Urothelium cell line (cell line): ENCODE data around the gene VWC2L.

ENCODE experiments used
- DNase-seq: peaks from one replicate; pipeline ENCODE4 v3.0.0; 2011; ENCODE audit warnings: low spot score, mixed read lengths
- FAIRE-seq: peaks from 2 replicates; lab custom pipeline; 2011; peaks lifted over from hg19 to GRCh38; lab: Jason Lieb, UNC

Gene VWC2L

GRCh38 chr2:214578442-214578841, 167.6 kb downstream of the VWC2L start:
- FAIRE-seq (no peak), DNase-seq (no peak)

- no peak for DNase-seq
- no peak for FAIRE-seq
Observed at GRCh38 chr2:214579035-214579434, 168.2 kb downstream of the VWC2L start.

- DNase-seq (no peak), FAIRE-seq (no peak)
Observed at GRCh38 chr2:214587442-214587841, 176.6 kb downstream of the VWC2L start.

DNA sequence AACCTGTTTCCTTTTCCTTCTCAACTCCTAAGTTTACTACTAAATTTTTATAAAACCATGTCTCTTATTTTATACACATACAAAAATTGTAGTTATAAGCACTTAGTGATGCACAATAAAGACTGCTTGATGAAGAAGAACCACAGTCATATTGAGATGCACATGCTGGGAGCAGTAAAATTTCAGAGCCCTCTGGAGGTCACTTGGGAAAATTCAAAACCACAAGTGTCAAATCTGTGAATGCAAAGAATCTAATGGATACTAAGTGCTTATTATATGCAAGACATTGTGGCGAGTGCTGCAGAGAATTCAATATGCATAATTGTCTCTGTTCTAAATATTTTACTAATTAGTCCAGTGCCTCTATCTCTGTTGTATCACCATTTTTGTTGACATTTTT, 180.5 kb downstream of the VWC2L start:
- FAIRE-seq (no peak), DNase-seq (no peak)

- no peak for FAIRE-seq
- DNase-seq: no peak
Observed at GRCh38 chr2:214592011-214592410, 181.2 kb downstream of the VWC2L start.

DNA sequence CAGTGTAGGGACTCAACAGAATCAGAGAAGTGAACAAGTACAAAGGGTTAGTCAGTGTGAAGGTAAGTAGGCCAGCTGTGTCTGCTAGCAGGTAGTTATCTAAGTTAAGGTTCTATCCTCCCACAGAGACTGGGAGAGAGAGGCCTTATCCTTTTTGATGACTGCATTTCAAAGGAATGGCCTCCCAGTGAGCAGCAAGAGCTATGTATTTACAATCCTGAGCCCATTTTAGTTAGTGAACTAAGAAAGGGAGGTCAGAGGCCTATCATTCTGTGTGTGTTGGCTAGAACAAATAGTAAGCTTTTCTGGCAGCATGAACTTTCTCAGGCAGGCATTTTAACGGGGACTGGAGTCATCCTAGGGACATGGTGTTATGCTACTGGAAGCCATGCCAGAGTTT, 182.9 kb downstream of the VWC2L start:
- DNase-seq (no peak), FAIRE-seq (no peak)

- FAIRE-seq (no peak), DNase-seq (no peak)
Observed at GRCh38 chr2:214601852-214602633, 191.2 kb downstream of the VWC2L start.

DNA sequence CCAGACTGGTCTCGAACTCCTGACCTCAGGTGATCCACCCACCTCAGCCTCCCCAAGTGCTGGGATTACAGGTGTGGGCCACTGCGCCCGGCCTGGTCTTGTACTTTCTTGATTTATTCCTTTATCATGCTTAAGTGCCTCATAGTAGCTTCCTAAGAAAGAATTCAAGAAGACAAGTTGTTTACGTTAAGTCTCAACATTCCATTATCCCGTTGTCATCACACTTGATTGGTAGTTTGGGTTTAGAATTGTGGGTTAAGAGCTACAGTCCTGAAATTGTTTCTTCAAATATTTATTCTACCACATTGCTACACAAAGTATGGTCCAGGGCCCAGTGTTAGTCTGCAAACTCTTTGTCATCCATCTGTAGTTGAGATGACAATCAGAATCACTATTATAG, 194.0 kb downstream of the VWC2L start:
- DNase-seq (no peak), FAIRE-seq (no peak)

DNA sequence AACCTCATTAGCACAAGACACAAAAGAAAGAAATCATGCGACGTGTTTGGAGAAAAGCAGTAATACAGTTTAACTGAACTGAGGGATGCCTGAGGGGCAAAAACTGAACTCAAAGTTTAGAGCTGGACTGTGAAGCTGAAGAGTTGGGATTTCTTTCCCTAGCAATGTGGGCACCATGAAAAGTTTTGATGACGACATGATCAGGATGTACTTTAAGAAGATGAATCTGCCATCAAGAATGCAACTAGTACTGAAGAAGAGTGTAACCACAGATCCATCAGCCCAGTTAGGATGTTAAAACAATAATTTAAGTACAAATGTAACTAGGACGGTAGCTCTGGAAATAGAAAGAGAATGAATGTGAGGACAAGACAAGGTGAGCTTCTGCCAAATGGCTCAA, 196.2 kb downstream of the VWC2L start:
- FAIRE-seq: no peak
- DNase-seq: no peak

GRCh38 chr2:214611015-214611414, 200.2 kb downstream of the VWC2L start:
- FAIRE-seq (no peak), DNase-seq (no peak)

DNA sequence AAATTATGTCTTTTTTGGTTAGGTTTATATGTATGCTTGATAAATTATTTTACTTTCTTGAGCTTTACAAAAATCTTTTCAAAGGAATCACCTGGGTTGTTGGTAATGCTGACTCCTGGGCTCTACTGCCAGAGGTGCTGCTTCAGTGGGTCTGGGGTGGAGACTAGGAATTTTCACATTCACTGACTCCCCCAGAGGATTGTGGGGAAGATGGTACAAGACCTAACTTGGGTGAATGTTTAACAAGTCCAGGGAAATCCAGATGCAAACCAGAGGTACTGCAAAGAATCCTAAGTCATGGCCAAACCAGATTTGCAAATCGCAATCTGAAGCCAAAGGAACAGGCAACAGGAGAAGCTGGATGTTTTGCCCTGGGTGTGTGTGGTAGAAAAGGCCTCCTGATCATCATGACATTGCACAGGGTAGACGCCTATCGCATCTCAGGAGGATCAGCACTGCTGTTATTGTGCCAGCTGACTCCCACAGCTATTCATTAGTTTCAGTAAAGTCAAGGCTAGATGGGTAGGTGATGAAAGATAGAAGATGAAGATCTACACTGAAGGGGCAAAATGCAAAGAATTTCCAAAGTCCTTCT, 213.4 kb downstream of the VWC2L start:
- FAIRE-seq (no peak), DNase-seq (no peak)

GRCh38 chr2:214628091-214628490, 217.2 kb downstream of the VWC2L start:
- no peak for DNase-seq
- no peak for FAIRE-seq
